Measurements from ENCODE around the gene TMCO6.

Gene TMCO6

GRCh38 chr5:140639148-140639981, at the start of gene TMCO6:
Gene TMCO6 (plus strand): TSS chr5:140639451. CDS start chr5:140639528, 77 bp downstream.
- H3K4me3 ChIP-seq (ENCODE audit: low read depth, low read length) = peak within 1 kb of the TSS; percentile 84
- H3K4me1 ChIP-seq (ENCODE audit: control insufficient read depth, insufficient read depth, low read length) = no peaks in the 10 kb centered on the region
- H3K9me3 ChIP-seq (ENCODE audit: control insufficient read depth, insufficient read depth, low read depth, low read length) = no peaks in the 10 kb centered on the region
- CTCF ChIA-PET = interaction anchor here (0.6 to 1.4 kb wide), 6 partner anchors 8 to 796 kb away, joined by 3 to 4 read pairs (median 4); partner anchors contain the start of genes IK and NDUFA2
- peaks cover 0 to 38% of the 10 kb centered on the region in 2 experiments; a peak in 1 of 3 replicates for H3K36me3 ChIP-seq (ENCODE audit: control insufficient read depth in 2 of 2, insufficient read depth in 1 of 2, low read length in 2 of 2)
- peak within 1 kb of the TSS; percentile 84 for H3K27ac ChIP-seq (ENCODE audit: extremely low read depth, low read depth, low read length)
- POLR2A ChIA-PET = interaction anchor here (1.0 to 2.3 kb wide), 6 partner anchors 8 to 293 kb away, joined by 3 to 14 read pairs (median 4); partner anchors contain the start of genes ANKHD1, APBB3, HBEGF and IK
- TF ChIP-seq ZSCAN23 (tag by site-specific recombination; IDR thresholded peaks at IDR 0.05) (0 out of 2 replicates have a peak, but pooled peaks have one; percentile 20), RBAK (tag by site-specific recombination; IDR thresholded peaks at IDR 0.05) (no peak), ZNF211 (tag by site-specific recombination; IDR thresholded peaks at IDR 0.05; ENCODE audit: low read depth) (no peak), ZNF350 (tag by site-specific recombination; IDR thresholded peaks at IDR 0.05) (no peak), ZNF621 (tag by site-specific recombination; IDR thresholded peaks at IDR 0.05) (no peak), SALL2 (tag by site-specific recombination; IDR thresholded peaks at IDR 0.05; ENCODE audit: borderline replicate concordance) (no peak), ZNF366 (tag by site-specific recombination; conservative IDR thresholded peaks at IDR 0.05) (peak; percentile 29; the same call in 1 of the 2 replicates), ZNF37A (tag by site-specific recombination; IDR thresholded peaks at IDR 0.05) (no peak), ZNF558 (tag by site-specific recombination; IDR thresholded peaks at IDR 0.05) (no peak), ZSCAN30 (tag by site-specific recombination; IDR thresholded peaks at IDR 0.05) (peak; percentile 37; the same call in 1 of the 2 replicates), ZNF701 (tag by site-specific recombination; IDR thresholded peaks at IDR 0.05) (no peak), MZF1 (tag by site-specific recombination; IDR thresholded peaks at IDR 0.05; ENCODE audit: borderline replicate concordance) (no peak), ELK4 (IDR thresholded peaks at IDR 0.05; ENCODE audit: borderline replicate concordance, low read depth, low read length) (no peak), ZNF514 (tag by site-specific recombination; IDR thresholded peaks at IDR 0.05) (no peak), PRDM2 (tag by site-specific recombination; IDR thresholded peaks at IDR 0.05; ENCODE audit: borderline replicate concordance) (no peak), ZNF140 (tag by site-specific recombination; IDR thresholded peaks at IDR 0.05) (no peak), ZBTB48 (tag by site-specific recombination; IDR thresholded peaks at IDR 0.05) (peak; percentile 90), HOXD13 (CRISPR knock-in tag; IDR thresholded peaks at IDR 0.05; ENCODE audit: borderline replicate concordance) (no peak), WT1 (tag by site-specific recombination; IDR thresholded peaks at IDR 0.05) (0 out of 2 replicates have a peak, but pooled peaks have one; percentile 13), ZNF223 (tag by site-specific recombination; IDR thresholded peaks at IDR 0.05) (no peak; the same call in 1 of the 2 replicates), ZNF169 (tag by site-specific recombination; IDR thresholded peaks at IDR 0.05) (no peak), OSR2 (tag by site-specific recombination; IDR thresholded peaks at IDR 0.05) (no peak), ZNF221 (tag by site-specific recombination; IDR thresholded peaks at IDR 0.05; ENCODE audit: borderline replicate concordance) (no peak), KLF17 (tag by site-specific recombination; IDR thresholded peaks at IDR 0.05) (peak; percentile 50; the same call in 1 of the 2 replicates), ZNF629 (tag by site-specific recombination; IDR thresholded peaks at IDR 0.05) (peak; percentile 49), ZNF530 (tag by site-specific recombination; IDR thresholded peaks at IDR 0.05; ENCODE audit: low read depth) (no peak), ZBTB1 (tag by site-specific recombination; IDR thresholded peaks at IDR 0.05) (no peak), ZNF121 (tag by site-specific recombination; IDR thresholded peaks at IDR 0.05) (no peak), REPIN1 (tag by site-specific recombination; IDR thresholded peaks at IDR 0.05; ENCODE audit: low read depth) (no peak), KLF9 (tag by site-specific recombination; IDR thresholded peaks at IDR 0.05; ENCODE audit: low read depth) (peak; percentile 86)

All from HEK293 (cell line).